HEK293 (cell line): ENCODE results near the gene TUBGCP3.

Experiments used
- CTCF ChIA-PET: fragments of 350-600 bp; formaldehyde crosslinking; extraction: SDS; loops from one replicate; lab custom pipeline; 2021; ENCODE audit warnings: antibody characterized with exemption; lab: Yijun Ruan, JAX
- POLR2A ChIA-PET: fragments of 300-600 bp; formaldehyde crosslinking; extraction: SDS; loops from one replicate; lab custom pipeline; 2020; ENCODE audit warnings: antibody characterized with exemption, inconsistent platforms; lab: Yijun Ruan, JAX
- H3K27ac ChIP-seq: fragments of 200-500 bp; sonication (Bioruptor generic); 2 replicates; pipeline ENCODE4 v1.5.1; 2014; ENCODE audit warnings: low read depth, low read length, control low read depth, inconsistent platforms; ENCODE audit errors: extremely low read depth
- H3K36me3 ChIP-seq, 2 experiments: fragments of 200-500 bp in 1 of 2; sonication (Bioruptor generic) in 1 of 2; 1 replicate in 1 of 2; 2 replicates in 1 of 2; pipeline ENCODE4 v1.5.1; 2014 to 2017; ENCODE audit warnings: inconsistent platforms in 2 of 2, low read length in 2 of 2; ENCODE audit not compliant: control insufficient read depth in 2 of 2, insufficient read depth in 1 of 2
- H3K4me1 ChIP-seq: fragments of 200-500 bp; sonication (Bioruptor generic); 2 replicates; pipeline ENCODE4 v1.5.1; 2014; ENCODE audit warnings: mild to moderate bottlenecking, low read length, inconsistent platforms; ENCODE audit not compliant: control insufficient read depth, insufficient read depth
- H3K4me3 ChIP-seq: 2 replicates; pipeline ENCODE4 v1.5.1; 2011; ENCODE audit warnings: low read depth, mild to moderate bottlenecking, control low read depth, low read length, moderate library complexity
- H3K9me3 ChIP-seq: fragments of 200-500 bp; sonication (Bioruptor generic); 2 replicates; pipeline ENCODE4 v1.5.1; 2014; ENCODE audit warnings: low read depth, low read length, inconsistent platforms; ENCODE audit not compliant: control insufficient read depth, insufficient read depth
- KLF1 ChIP-seq: fragments of 450-650 bp; formaldehyde crosslinking; IDR thresholded peaks from 2 replicates; pipeline ENCODE4 v1.5.1; 2016; ENCODE audit warnings: missing biosample characterization, missing genetic modification characterization
- OVOL3 ChIP-seq: fragments of 450-650 bp; formaldehyde crosslinking; IDR thresholded peaks from 2 replicates; pipeline ENCODE4 v1.5.1; 2016; ENCODE audit warnings: missing biosample characterization, missing genetic modification characterization
- PATZ1 ChIP-seq: fragments of 450-650 bp; formaldehyde crosslinking; IDR thresholded peaks from 2 replicates; pipeline ENCODE4 v1.5.1; 2016; ENCODE audit warnings: missing biosample characterization, missing genetic modification characterization
- PRDM4 ChIP-seq: fragments of 450-650 bp; formaldehyde crosslinking; IDR thresholded peaks from 2 replicates; pipeline ENCODE4 v1.5.1; 2017; ENCODE audit warnings: missing biosample characterization, missing genetic modification characterization
- TSHZ1 ChIP-seq: fragments of 450-650 bp; formaldehyde crosslinking; IDR thresholded peaks from 2 replicates; pipeline ENCODE4 v1.5.1; 2016; ENCODE audit warnings: missing biosample characterization, missing genetic modification characterization, borderline replicate concordance
- YY1 ChIP-seq: fragments of 450-650 bp; formaldehyde crosslinking; IDR thresholded peaks from 2 replicates; pipeline ENCODE4 v1.5.1; 2018; ENCODE audit warnings: missing biosample characterization, missing genetic modification characterization
- YY2 ChIP-seq: fragments of 450-650 bp; formaldehyde crosslinking; IDR thresholded peaks from 2 replicates; pipeline ENCODE4 v1.5.1; 2016; ENCODE audit warnings: missing biosample characterization, missing genetic modification characterization
- ZBTB17 ChIP-seq: fragments of 450-650 bp; formaldehyde crosslinking; IDR thresholded peaks from 2 replicates; pipeline ENCODE4 v1.5.1; 2016; ENCODE audit warnings: missing biosample characterization, missing genetic modification characterization
- ZNF157 ChIP-seq: fragments of 450-650 bp; formaldehyde crosslinking; IDR thresholded peaks from 2 replicates; pipeline ENCODE4 v1.5.1; 2016; ENCODE audit warnings: missing biosample characterization, missing genetic modification characterization
- ZNF214 ChIP-seq: fragments of 450-650 bp; formaldehyde crosslinking; IDR thresholded peaks from 2 replicates; pipeline ENCODE4 v1.5.1; 2017; ENCODE audit warnings: missing biosample characterization, mild to moderate bottlenecking, missing genetic modification characterization, borderline replicate concordance
- ZNF518A ChIP-seq: fragments of 450-650 bp; formaldehyde crosslinking; conservative IDR thresholded peaks from 2 replicates; pipeline ENCODE4 v1.5.1; 2016; ENCODE audit warnings: low read depth, missing biosample characterization, missing genetic modification characterization
- ZNF530 ChIP-seq: fragments of 450-650 bp; formaldehyde crosslinking; IDR thresholded peaks from 2 replicates; pipeline ENCODE4 v1.5.1; 2016; ENCODE audit warnings: low read depth, missing biosample characterization, missing genetic modification characterization
- ZNF777 ChIP-seq: fragments of 450-650 bp; formaldehyde crosslinking; IDR thresholded peaks from 2 replicates; pipeline ENCODE4 v1.5.1; 2017; ENCODE audit warnings: missing biosample characterization, missing genetic modification characterization, borderline replicate concordance
- ZNF843 ChIP-seq: fragments of 450-650 bp; formaldehyde crosslinking; IDR thresholded peaks from 2 replicates; pipeline ENCODE4 v1.5.1; 2016; ENCODE audit warnings: missing biosample characterization, missing genetic modification characterization

The TUBGCP3 gene

GRCh38 chr13:112456138-112457056 lies 131.6 kb downstream of the TUBGCP3 start (continued):
- TF ChIP-seq TSHZ1 = no peak

GRCh38 chr13:112455476-112456059 lies 132.4 kb downstream of the TUBGCP3 start:
- Histone ChIP-seq H3K27ac (no peak overlapping the region), H3K4me1 (no peaks in the 10 kb centered on the region), H3K4me3 (no peak overlapping the region), H3K36me3 (no peaks in the 10 kb centered on the region), H3K9me3 (no peaks in the 10 kb centered on the region)
- no peak for TF ChIP-seq ZNF530 (tag by site-specific recombination)
- TF ChIP-seq ZNF157 (tag by site-specific recombination) = no peak
- TF ChIP-seq ZNF518A = no peak
- no peak for TF ChIP-seq YY1 (tag by site-specific recombination)
- TF ChIP-seq PRDM4 (tag by site-specific recombination) = no peak
- TF ChIP-seq PATZ1 (tag by site-specific recombination) = no peak
- TF ChIP-seq KLF1 (tag by site-specific recombination) = no peak
- TF ChIP-seq YY2 (tag by site-specific recombination) = no peak
- TF ChIP-seq ZBTB17 (tag by site-specific recombination) = no peak
- TF ChIP-seq TSHZ1 = no peak
- TF ChIP-seq ZNF777 = no peak
- no peak for TF ChIP-seq OVOL3 (tag by site-specific recombination)
- no peak for TF ChIP-seq ZNF843 (tag by site-specific recombination)
- no peak for TF ChIP-seq ZNF214
- CTCF ChIA-PET = interaction anchor here (0.8 kb wide), 2 partner anchors 12 to 125 kb away, joined by 3 read pairs; no protein-coding TSS in a partner anchor
- POLR2A ChIA-PET = no interaction called here
